ENCODE measurements around the gene CELSR3.

CELSR3 gene

GRCh38 chr3:48631516-48632448, 30.9 kb downstream of the CELSR3 start:
- DNase-seq: no peak

- DNase-seq: no peak
Observed at GRCh38 chr3:48630833-48631232, 31.9 kb downstream of the CELSR3 start.

- DNase-seq: no peak
Observed at GRCh38 chr3:48630407-48630806, 32.3 kb downstream of the CELSR3 start.

- DNase-seq: no peak
Observed at GRCh38 chr3:48629894-48630293, 32.8 kb downstream of the CELSR3 start.

GRCh38 chr3:48628277-48629017, 34.2 kb downstream of the CELSR3 start:
- DNase-seq: no peak

- DNase-seq: no peak
Observed at GRCh38 chr3:48625600-48625999, 37.1 kb downstream of the CELSR3 start.

GRCh38 chr3:48624767-48625166, 37.9 kb downstream of the CELSR3 start:
- no peak for DNase-seq

- DNase-seq: peak; percentile 16
Observed at GRCh38 chr3:48623851-48624547, 38.7 kb downstream of the CELSR3 start.

GRCh38 chr3:48621461-48621869, 41.2 kb downstream of the CELSR3 start, which contains the start of gene TMEM89:
Gene TMEM89, minus strand, starts transcription at chr3:48621769. Its CDS starts 13 bp downstream, at chr3:48621756.
- DNase-seq: no peak

- DNase-seq: no peak
Observed at GRCh38 chr3:48619541-48620524, 42.9 kb downstream of the CELSR3 start.

- DNase-seq: no peak
Observed at GRCh38 chr3:48617559-48617958, 45.1 kb downstream of the CELSR3 start.

- DNase-seq: no peak
Observed at GRCh38 chr3:48614044-48614443, 48.6 kb downstream of the CELSR3 start.

- DNase-seq: no peak
Observed at GRCh38 chr3:48612309-48612708, 50.4 kb downstream of the CELSR3 start.

- DNase-seq: peak; percentile 80
Observed at GRCh38 chr3:48609088-48610005, 53.3 kb downstream of the CELSR3 start, which contains the start of gene UQCRC1. Gene UQCRC1, minus strand, starts transcription at chr3:48609646. Its CDS starts 26 bp downstream, at chr3:48609620.

- DNase-seq: no peak
Observed at GRCh38 chr3:48607519-48607918, 55.2 kb downstream of the CELSR3 start.

GRCh38 chr3:48601622-48601994, 61.1 kb downstream of the CELSR3 start:
- DNase-seq: no peak

GRCh38 chr3:48600711-48601621, 61.7 kb downstream of the CELSR3 start:
- DNase-seq: no peak

- DNase-seq: no peak
Observed at GRCh38 chr3:48599509-48600285, 63.0 kb downstream of the CELSR3 start.

- DNase-seq: no peak
Observed at GRCh38 chr3:48599077-48599501, 63.6 kb downstream of the CELSR3 start.
